GM10248 (cell line): ENCODE results near the gene WDR47.
"Not testable (repeated sequence)": the region's sequence is repeated elsewhere in the genome, so short reads cannot be mapped to it uniquely, and the experiment has no call there.

Source experiments
- CTCF ChIA-PET: fragments of 300-600 bp; sonication (Branson Sonifier 250); formaldehyde crosslinking; extraction: SDS; loops from one replicate; lab custom pipeline; 2021; ENCODE audit warnings: antibody characterized with exemption; lab: Yijun Ruan, JAX
- POLR2A ChIA-PET: fragments of 350-650 bp; sonication (Branson Sonifier 250); formaldehyde crosslinking; extraction: SDS; loops from one replicate; lab custom pipeline; 2020; ENCODE audit warnings: antibody characterized with exemption; lab: Yijun Ruan, JAX
- DNase-seq: peaks from one replicate; pipeline ENCODE4 v3.0.0; 2012; ENCODE audit errors: extremely low spot score
- TF ChIP-seq, protein P1 (sequence below): IDR thresholded peaks from 2 replicates; pipeline ENCODE4 v1.5.1; 2012; ENCODE audit warnings: mild to moderate bottlenecking, low read depth; ENCODE audit errors: extremely low read depth, missing control alignments, control extremely low read depth

WDR47 gene

DNA sequence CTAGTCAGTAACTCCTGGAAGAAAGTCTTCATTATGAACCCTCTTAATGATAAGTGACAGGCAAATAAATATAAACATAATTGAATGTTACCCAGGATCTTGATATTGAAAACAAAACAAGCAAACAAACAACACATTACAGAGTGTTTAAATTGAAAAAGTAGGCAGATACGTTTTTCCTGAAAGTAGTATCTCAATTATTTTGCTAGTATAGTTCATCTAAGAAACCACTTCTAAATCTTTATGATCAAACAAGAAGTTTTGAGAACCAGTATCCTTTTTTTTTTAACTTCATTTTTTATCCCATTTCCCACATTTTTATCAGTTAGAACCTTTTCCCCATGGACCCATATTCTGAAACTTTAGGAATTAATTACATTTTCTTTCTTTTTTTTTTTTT lies 3.7 kb upstream of the WDR47 start:
- ChIA-PET POLR2A (no interaction called here), CTCF (interaction anchor here (1.3 kb wide), 1 partner anchor 15 kb away, joined by 4 read pairs; no protein-coding TSS in a partner anchor)
- DNase-seq: no peak
- TF ChIP-seq, protein P1, sequence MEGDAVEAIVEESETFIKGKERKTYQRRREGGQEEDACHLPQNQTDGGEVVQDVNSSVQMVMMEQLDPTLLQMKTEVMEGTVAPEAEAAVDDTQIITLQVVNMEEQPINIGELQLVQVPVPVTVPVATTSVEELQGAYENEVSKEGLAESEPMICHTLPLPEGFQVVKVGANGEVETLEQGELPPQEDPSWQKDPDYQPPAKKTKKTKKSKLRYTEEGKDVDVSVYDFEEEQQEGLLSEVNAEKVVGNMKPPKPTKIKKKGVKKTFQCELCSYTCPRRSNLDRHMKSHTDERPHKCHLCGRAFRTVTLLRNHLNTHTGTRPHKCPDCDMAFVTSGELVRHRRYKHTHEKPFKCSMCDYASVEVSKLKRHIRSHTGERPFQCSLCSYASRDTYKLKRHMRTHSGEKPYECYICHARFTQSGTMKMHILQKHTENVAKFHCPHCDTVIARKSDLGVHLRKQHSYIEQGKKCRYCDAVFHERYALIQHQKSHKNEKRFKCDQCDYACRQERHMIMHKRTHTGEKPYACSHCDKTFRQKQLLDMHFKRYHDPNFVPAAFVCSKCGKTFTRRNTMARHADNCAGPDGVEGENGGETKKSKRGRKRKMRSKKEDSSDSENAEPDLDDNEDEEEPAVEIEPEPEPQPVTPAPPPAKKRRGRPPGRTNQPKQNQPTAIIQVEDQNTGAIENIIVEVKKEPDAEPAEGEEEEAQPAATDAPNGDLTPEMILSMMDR: no peak

GRCh38 chr1:109040989-109041620 lies 797 bp downstream of the WDR47 start:
- POLR2A ChIA-PET: interaction anchor here (1.1 kb wide), 1 partner anchor 1273 kb away, joined by 5 read pairs; no protein-coding TSS in a partner anchor
- peak; percentile 43 for DNase-seq
- TF ChIP-seq, protein P1: no peak
- CTCF ChIA-PET: interaction anchor here (1.5 kb wide), 1 partner anchor 72 kb away, joined by 3 read pairs; a partner anchor contains a TSS

- CTCF ChIA-PET: interaction anchor here (1.5 kb wide), 1 partner anchor 72 kb away, joined by 3 read pairs; a partner anchor contains a TSS
- TF ChIP-seq, protein P1: no peak
- DNase-seq: no peak
- POLR2A ChIA-PET: interaction anchor here (0.7 kb wide), 2 partner anchors 11 to 35 kb away, joined by 6 read pairs; partner anchors contain the start of gene TAF13
These were observed 1.3 kb downstream of the WDR47 start for GRCh38 chr1:109040627-109040988.

DNA sequence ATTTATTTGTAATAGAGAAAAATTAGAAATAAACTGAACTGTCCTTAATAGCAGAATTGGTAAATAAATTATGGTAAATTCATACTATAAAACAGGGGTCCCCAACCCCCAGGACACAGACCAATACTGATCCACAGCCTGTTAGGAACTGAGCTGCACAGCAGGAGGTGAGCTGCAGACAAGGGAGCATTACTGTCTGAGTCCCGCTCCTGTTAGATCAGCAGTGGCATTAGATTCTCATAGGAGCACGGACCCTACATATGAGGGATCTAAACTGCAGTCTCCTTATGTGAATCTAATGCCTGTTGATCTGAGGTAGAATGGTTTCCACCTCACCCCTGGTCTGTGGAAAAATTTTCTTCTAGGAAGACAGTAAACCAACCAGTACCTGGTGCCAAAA lies 7.5 kb downstream of the WDR47 start:
- CTCF ChIA-PET: interaction anchor here (1.0 to 1.4 kb wide), 2 partner anchors 10 to 14 kb away, joined by 3 to 4 read pairs; no protein-coding TSS in a partner anchor
- POLR2A ChIA-PET: no interaction called here
- no peak for DNase-seq

GRCh38 chr1:109029493-109029892 lies 12.4 kb downstream of the WDR47 start:
- POLR2A ChIA-PET: interaction anchor here (0.6 kb wide), 1 partner anchor 11 kb away, joined by 6 read pairs; no protein-coding TSS in a partner anchor
- CTCF ChIA-PET: interaction anchor here (1.2 to 2.6 kb wide), 2 partner anchors 18 to 81 kb away, joined by 3 to 8 read pairs; no protein-coding TSS in a partner anchor
- DNase-seq: not testable (repeated sequence)

More for the DNA sequence above, 7.5 kb downstream of the WDR47 start:
- TF ChIP-seq, protein P1: no peak

- ChIA-PET CTCF (interaction anchor here (0.6 to 2.6 kb wide), 7 partner anchors 8 to 83 kb away, joined by 3 to 8 read pairs (median 3); partner anchors contain the start of gene WDR47), POLR2A (interaction anchor here (0.6 to 1.0 kb wide), 2 partner anchors 14 kb away, joined by 3 to 5 read pairs; partner anchors contain the start of gene WDR47)
- TF ChIP-seq, protein P1: no peak
- DNase-seq: no peak
These were observed 14.1 kb downstream of the WDR47 start for GRCh38 chr1:109027841-109028240.

- ChIA-PET POLR2A (no interaction called here), CTCF (no interaction called here)
- DNase-seq: no peak
- TF ChIP-seq, protein P1: no peak
These were observed 16.2 kb downstream of the WDR47 start for GRCh38 chr1:109025694-109026093.
